ENCODE measurements around the gene LRRC52.

The LRRC52 gene

GRCh38 chr1:165542647-165543046 lies 1.2 kb upstream of the LRRC52 start:
- Histone ChIP-seq H2BK5ac (ENCODE audit: low read length) (no peak overlapping the region), H3K27me3 (ENCODE audit: control insufficient read depth in 3 of 3, insufficient read depth in 3 of 3, low read depth in 1 of 3, low read length in 3 of 3) (peaks cover 0 to 15% (median 0%) of the 10 kb centered on the region in 3 experiments), H4K8ac (ENCODE audit: low read depth, low read length) (no peak overlapping the region), H2BK120ac (ENCODE audit: low read depth, low read length) (no peak overlapping the region), H2AK5ac (ENCODE audit: low read depth, low read length) (no peak overlapping the region), H3K27ac (replicated peaks; ENCODE audit: low read length) (no peak overlapping the region), H3K23ac (ENCODE audit: low read depth, low read length, poor library complexity) (no peak overlapping the region), H3K4me2 (ENCODE audit: insufficient read depth, low read length, poor library complexity, severe bottlenecking) (no peak overlapping the region), H3K4me1 (ENCODE audit: control insufficient read depth in 2 of 2, insufficient read depth in 1 of 2, low read depth in 1 of 2, low read length in 2 of 2) (peaks cover 0 to 6% of the 10 kb centered on the region in 2 donors), H3K36me3 (replicated peaks in 1 of 2; ENCODE audit: control insufficient read depth in 2 of 2, insufficient read depth in 2 of 2, low read length in 2 of 2) (no peaks in the 10 kb centered on the region), H3K4me3 (ENCODE audit: low read length in 2 of 2) (no peak overlapping the region), H2BK15ac (ENCODE audit: low read length) (no peak overlapping the region), H4K91ac (ENCODE audit: low read depth, low read length, poor library complexity) (no peak overlapping the region), H3K18ac (ENCODE audit: low read length) (no peak overlapping the region), H3K79me1 (ENCODE audit: low read depth, low read length) (no peaks in the 10 kb centered on the region), H3K14ac (ENCODE audit: low read length) (no peak overlapping the region), H3K9ac (ENCODE audit: low read depth, low read length, poor library complexity) (no peak overlapping the region), H2BK12ac (ENCODE audit: low read length) (no peak overlapping the region), H3K9me3 (replicated peaks in 1 of 2; ENCODE audit: control insufficient read depth in 2 of 2, insufficient read depth in 1 of 2, low read depth in 1 of 2, low read length in 2 of 2) (no peaks in the 10 kb centered on the region), H3K4ac (ENCODE audit: low read length) (no peak overlapping the region), H2AFZ (ENCODE audit: low read length) (no peak overlapping the region)
- WGBS, 2 donors (ENCODE audit: extremely low coverage in 2 of 2, insufficient read length in 2 of 2, insufficient replicate concordance in 1 of 2) = no CpG with 5 or more reads among the region's 1 CpG
- DNase-seq (ENCODE audit: low spot score) = no peak

GRCh38 chr1:165544996-165545395 lies 1.2 kb downstream of the LRRC52 start:
- H2AFZ ChIP-seq (ENCODE audit: low read length) = no peak overlapping the region

GRCh38 chr1:165545974-165546373 lies 2.2 kb downstream of the LRRC52 start:
- Histone ChIP-seq H4K8ac (ENCODE audit: low read depth, low read length) (no peak overlapping the region), H4K91ac (ENCODE audit: low read depth, low read length, poor library complexity) (no peak overlapping the region), H3K4me3 (ENCODE audit: low read length in 2 of 2) (no peak overlapping the region), H3K79me1 (ENCODE audit: low read depth, low read length) (no peaks in the 10 kb centered on the region), H3K4ac (ENCODE audit: low read length) (no peak overlapping the region), H2AFZ (ENCODE audit: low read length) (no peak overlapping the region), H2BK15ac (ENCODE audit: low read length) (no peak overlapping the region), H3K14ac (ENCODE audit: low read length) (no peak overlapping the region), H3K9ac (ENCODE audit: low read depth, low read length, poor library complexity) (no peak overlapping the region), H2BK5ac (ENCODE audit: low read length) (no peak overlapping the region), H3K9me3 (replicated peaks in 1 of 2; ENCODE audit: control insufficient read depth in 2 of 2, insufficient read depth in 1 of 2, low read depth in 1 of 2, low read length in 2 of 2) (no peaks in the 10 kb centered on the region), H3K27me3 (ENCODE audit: control insufficient read depth in 3 of 3, insufficient read depth in 3 of 3, low read depth in 1 of 3, low read length in 3 of 3) (peaks cover 0 to 15% (median 0%) of the 10 kb centered on the region in 3 experiments), H3K18ac (ENCODE audit: low read length) (no peak overlapping the region), H3K4me1 (ENCODE audit: control insufficient read depth in 2 of 2, insufficient read depth in 1 of 2, low read depth in 1 of 2, low read length in 2 of 2) (peaks cover 0 to 6% of the 10 kb centered on the region in 2 donors), H3K23ac (ENCODE audit: low read depth, low read length, poor library complexity) (no peak overlapping the region), H3K4me2 (ENCODE audit: insufficient read depth, low read length, poor library complexity, severe bottlenecking) (no peak overlapping the region), H2BK120ac (ENCODE audit: low read depth, low read length) (no peak overlapping the region), H3K36me3 (replicated peaks in 1 of 2; ENCODE audit: control insufficient read depth in 2 of 2, insufficient read depth in 2 of 2, low read length in 2 of 2) (no peaks in the 10 kb centered on the region), H2AK5ac (ENCODE audit: low read depth, low read length) (no peak overlapping the region), H2BK12ac (ENCODE audit: low read length) (no peak overlapping the region), H3K27ac (replicated peaks; ENCODE audit: low read length) (no peak overlapping the region)
- no peak for DNase-seq (ENCODE audit: low spot score)
- WGBS, 2 donors (ENCODE audit: extremely low coverage in 2 of 2, insufficient read length in 2 of 2, insufficient replicate concordance in 1 of 2) = no CpG with 5 or more reads among the region's 2 CpGs

More at GRCh38 chr1:165544996-165545395, 1.2 kb downstream of the LRRC52 start:
- Histone ChIP-seq H3K36me3 (replicated peaks in 1 of 2; ENCODE audit: control insufficient read depth in 2 of 2, insufficient read depth in 2 of 2, low read length in 2 of 2) (no peaks in the 10 kb centered on the region), H2BK5ac (ENCODE audit: low read length) (no peak overlapping the region), H3K4me3 (ENCODE audit: low read length in 2 of 2) (no peak overlapping the region), H2AK5ac (ENCODE audit: low read depth, low read length) (no peak overlapping the region), H4K8ac (ENCODE audit: low read depth, low read length) (no peak overlapping the region), H3K4me1 (ENCODE audit: control insufficient read depth in 2 of 2, insufficient read depth in 1 of 2, low read depth in 1 of 2, low read length in 2 of 2) (peaks cover 0 to 6% of the 10 kb centered on the region in 2 donors), H3K4me2 (ENCODE audit: insufficient read depth, low read length, poor library complexity, severe bottlenecking) (no peak overlapping the region), H3K27ac (replicated peaks; ENCODE audit: low read length) (no peak overlapping the region), H2BK15ac (ENCODE audit: low read length) (no peak overlapping the region), H3K14ac (ENCODE audit: low read length) (no peak overlapping the region), H4K91ac (ENCODE audit: low read depth, low read length, poor library complexity) (no peak overlapping the region), H3K79me1 (ENCODE audit: low read depth, low read length) (no peaks in the 10 kb centered on the region), H2BK12ac (ENCODE audit: low read length) (no peak overlapping the region), H3K23ac (ENCODE audit: low read depth, low read length, poor library complexity) (no peak overlapping the region), H3K9ac (ENCODE audit: low read depth, low read length, poor library complexity) (no peak overlapping the region), H3K4ac (ENCODE audit: low read length) (no peak overlapping the region), H3K18ac (ENCODE audit: low read length) (no peak overlapping the region), H3K27me3 (ENCODE audit: control insufficient read depth in 3 of 3, insufficient read depth in 3 of 3, low read depth in 1 of 3, low read length in 3 of 3) (peaks cover 0 to 15% (median 0%) of the 10 kb centered on the region in 3 experiments), H2BK120ac (ENCODE audit: low read depth, low read length) (no peak overlapping the region), H3K9me3 (replicated peaks in 1 of 2; ENCODE audit: control insufficient read depth in 2 of 2, insufficient read depth in 1 of 2, low read depth in 1 of 2, low read length in 2 of 2) (no peaks in the 10 kb centered on the region)
- no peak for DNase-seq (ENCODE audit: low spot score)

GRCh38 chr1:165549973-165550372 lies 6.2 kb downstream of the LRRC52 start:
- Histone ChIP-seq H3K27ac (replicated peaks; ENCODE audit: low read length) (no peak overlapping the region), H3K79me1 (ENCODE audit: low read depth, low read length) (no peaks in the 10 kb centered on the region), H2AK5ac (ENCODE audit: low read depth, low read length) (no peak overlapping the region), H3K27me3 (ENCODE audit: control insufficient read depth in 3 of 3, insufficient read depth in 3 of 3, low read depth in 1 of 3, low read length in 3 of 3) (peaks cover 0 to 4% (median 0%) of the 10 kb centered on the region in 3 experiments), H3K9ac (ENCODE audit: low read depth, low read length, poor library complexity) (no peak overlapping the region), H3K14ac (ENCODE audit: low read length) (no peak overlapping the region), H3K23ac (ENCODE audit: low read depth, low read length, poor library complexity) (no peak overlapping the region), H3K4me2 (ENCODE audit: insufficient read depth, low read length, poor library complexity, severe bottlenecking) (no peak overlapping the region), H2BK120ac (ENCODE audit: low read depth, low read length) (no peak overlapping the region), H4K91ac (ENCODE audit: low read depth, low read length, poor library complexity) (no peak overlapping the region), H2BK15ac (ENCODE audit: low read length) (no peak overlapping the region), H4K8ac (ENCODE audit: low read depth, low read length) (no peak overlapping the region), H3K4ac (ENCODE audit: low read length) (no peak overlapping the region), H3K18ac (ENCODE audit: low read length) (no peak overlapping the region), H2AFZ (ENCODE audit: low read length) (no peak overlapping the region), H3K4me3 (ENCODE audit: low read length in 2 of 2) (no peak overlapping the region), H3K36me3 (replicated peaks in 1 of 2; ENCODE audit: control insufficient read depth in 2 of 2, insufficient read depth in 2 of 2, low read length in 2 of 2) (no peaks in the 10 kb centered on the region), H2BK12ac (ENCODE audit: low read length) (no peak overlapping the region), H3K4me1 (ENCODE audit: control insufficient read depth in 2 of 2, insufficient read depth in 1 of 2, low read depth in 1 of 2, low read length in 2 of 2) (no peaks in the 10 kb centered on the region), H3K9me3 (replicated peaks in 1 of 2; ENCODE audit: control insufficient read depth in 2 of 2, insufficient read depth in 1 of 2, low read depth in 1 of 2, low read length in 2 of 2) (no peaks in the 10 kb centered on the region), H2BK5ac (ENCODE audit: low read length) (no peak overlapping the region)
- DNase-seq (ENCODE audit: low spot score) = no peak
- no CpG with 5 or more reads among the region's 2 CpGs for WGBS, 2 donors (ENCODE audit: extremely low coverage in 2 of 2, insufficient read length in 2 of 2, insufficient replicate concordance in 1 of 2)

All from neuronal stem cell (in vitro differentiated cells).